HUDEP-2 (cell line): ENCODE data around the gene VWCE.

Experiments used
- DNase-seq, 76 experiments: peaks; one replicate each; lab custom pipeline; 2025; ENCODE audit not compliant: unreplicated experiment in 76 of 76; lab: John Stamatoyannopoulos, UW

VWCE gene, protein sequence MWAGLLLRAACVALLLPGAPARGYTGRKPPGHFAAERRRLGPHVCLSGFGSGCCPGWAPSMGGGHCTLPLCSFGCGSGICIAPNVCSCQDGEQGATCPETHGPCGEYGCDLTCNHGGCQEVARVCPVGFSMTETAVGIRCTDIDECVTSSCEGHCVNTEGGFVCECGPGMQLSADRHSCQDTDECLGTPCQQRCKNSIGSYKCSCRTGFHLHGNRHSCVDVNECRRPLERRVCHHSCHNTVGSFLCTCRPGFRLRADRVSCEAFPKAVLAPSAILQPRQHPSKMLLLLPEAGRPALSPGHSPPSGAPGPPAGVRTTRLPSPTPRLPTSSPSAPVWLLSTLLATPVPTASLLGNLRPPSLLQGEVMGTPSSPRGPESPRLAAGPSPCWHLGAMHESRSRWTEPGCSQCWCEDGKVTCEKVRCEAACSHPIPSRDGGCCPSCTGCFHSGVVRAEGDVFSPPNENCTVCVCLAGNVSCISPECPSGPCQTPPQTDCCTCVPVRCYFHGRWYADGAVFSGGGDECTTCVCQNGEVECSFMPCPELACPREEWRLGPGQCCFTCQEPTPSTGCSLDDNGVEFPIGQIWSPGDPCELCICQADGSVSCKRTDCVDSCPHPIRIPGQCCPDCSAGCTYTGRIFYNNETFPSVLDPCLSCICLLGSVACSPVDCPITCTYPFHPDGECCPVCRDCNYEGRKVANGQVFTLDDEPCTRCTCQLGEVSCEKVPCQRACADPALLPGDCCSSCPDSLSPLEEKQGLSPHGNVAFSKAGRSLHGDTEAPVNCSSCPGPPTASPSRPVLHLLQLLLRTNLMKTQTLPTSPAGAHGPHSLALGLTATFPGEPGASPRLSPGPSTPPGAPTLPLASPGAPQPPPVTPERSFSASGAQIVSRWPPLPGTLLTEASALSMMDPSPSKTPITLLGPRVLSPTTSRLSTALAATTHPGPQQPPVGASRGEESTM

DNA sequence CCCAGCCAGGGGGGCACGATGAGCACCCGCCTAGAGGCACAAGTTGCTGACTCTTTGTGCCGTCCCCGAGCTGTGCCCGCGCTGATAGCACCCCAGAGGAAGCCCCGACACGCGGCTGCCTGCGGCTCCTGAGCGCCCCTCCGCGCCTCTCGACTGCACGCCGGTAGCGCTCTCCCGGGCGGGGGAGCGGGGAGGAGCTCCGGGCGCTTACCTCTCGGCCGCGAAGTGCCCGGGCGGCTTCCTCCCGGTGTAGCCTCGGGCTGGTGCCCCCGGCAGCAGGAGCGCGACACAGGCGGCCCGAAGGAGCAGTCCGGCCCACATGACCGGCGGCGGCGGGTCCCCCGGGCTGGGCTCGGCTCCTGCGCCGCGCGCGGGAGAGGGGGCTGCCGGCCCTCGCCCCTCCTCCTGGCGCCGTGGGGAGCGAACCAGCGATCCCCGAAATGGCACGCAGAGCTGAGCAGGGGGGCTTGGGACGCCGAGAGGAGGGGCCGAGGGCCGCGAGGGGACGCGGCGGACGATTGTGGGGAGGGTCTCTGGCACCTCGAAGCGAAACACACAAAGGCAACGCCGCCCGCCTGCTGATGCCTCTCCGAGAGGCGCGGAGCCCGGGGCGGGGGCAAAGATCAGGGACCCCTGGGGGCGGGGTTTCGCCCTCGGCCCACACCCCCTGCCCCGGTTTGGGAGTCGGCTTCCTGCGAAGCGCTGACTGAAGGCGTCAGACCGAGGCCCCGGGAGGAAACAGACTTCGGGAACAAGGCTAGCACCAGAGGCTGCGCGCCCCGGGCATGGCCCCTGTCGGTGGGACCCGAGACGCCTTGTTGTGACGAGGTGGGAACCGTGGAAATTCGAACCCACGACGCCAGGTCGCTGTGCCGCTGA lies at the start of gene VWCE:
VWCE (minus strand) TSS at position 600 of the 879 bp plus-strand sequence; CDS start at position 321, 279 bp downstream.
- peak in 73 of 76 experiments; percentile 13 to 85 (median 73) for DNase-seq

DNA sequence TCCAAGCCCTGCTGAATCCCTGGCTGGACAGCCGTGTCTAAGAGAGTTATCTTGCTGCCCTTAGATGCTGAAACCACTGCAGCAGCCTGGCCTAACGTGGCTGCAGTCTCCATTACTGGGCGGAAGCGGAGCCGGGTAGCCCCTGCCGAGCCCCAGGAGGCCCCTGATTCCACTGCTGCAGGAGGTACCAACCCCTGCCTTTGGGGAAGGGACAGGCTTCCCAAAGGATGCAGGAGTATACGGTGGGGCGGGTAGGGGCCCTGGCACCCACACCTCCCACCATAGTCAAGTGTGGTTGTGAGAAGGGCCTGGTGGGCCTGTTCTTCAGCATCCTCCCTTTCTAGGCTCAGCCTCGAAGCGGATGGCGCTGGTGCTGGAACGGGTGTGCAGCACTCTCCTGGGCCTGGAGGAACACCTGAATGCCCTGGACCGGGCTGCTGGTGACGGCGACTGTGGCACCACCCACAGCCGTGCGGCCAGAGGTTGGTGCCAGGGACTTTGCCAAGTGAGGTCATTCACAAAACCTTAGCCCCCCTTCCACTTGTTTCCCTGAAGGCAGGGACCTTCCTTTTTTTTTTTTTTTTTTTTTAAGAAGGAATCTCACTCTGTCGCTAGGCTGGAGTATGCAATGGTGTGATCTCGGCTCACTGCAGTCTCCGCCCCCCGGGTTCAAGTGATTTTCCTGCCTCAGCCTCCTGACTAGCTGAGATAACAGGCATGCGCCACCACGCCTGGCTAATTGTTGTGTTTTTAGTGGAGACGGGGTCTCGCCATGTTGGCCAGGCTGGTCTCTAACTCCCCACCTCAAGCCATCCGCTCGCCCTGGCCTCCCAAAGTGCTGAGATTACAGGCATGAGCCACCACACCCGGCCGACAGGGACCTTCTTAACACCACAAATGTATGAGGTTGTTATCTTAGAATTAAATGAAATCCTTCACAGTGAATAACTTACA lies 49.0 kb upstream of the VWCE start:
- DNase-seq, result peak in 2 of 76 experiments; percentile 7 to 14

DNA sequence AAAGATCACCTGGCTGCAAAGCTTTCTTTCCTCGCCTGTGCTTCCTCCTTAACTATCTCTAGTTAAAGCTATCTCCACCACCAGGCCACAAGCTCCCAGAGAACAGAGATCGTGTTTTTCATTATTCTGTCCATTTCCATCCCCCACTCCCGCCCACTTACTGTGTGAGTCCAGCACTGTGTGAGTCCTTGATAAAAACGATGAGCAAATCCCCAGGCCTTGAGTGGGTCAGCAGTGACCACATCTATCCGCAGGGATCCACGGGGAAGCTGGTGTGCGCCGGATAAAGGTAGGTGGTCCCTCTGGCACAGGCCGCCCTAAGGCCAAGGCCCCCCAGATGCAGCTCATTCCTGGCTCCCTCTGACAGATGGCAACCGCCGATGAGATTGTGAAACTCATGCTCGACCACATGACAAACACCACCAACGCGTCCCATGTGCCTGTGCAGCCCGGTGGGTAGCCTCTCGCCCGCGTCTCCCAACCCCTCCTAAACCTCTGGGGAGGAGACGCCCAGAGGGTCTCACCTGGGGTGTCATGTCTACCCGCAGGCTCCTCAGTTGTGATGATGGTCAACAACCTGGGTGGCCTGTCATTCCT lies 47.2 kb upstream of the VWCE start:
- no peak for DNase-seq

DNA sequence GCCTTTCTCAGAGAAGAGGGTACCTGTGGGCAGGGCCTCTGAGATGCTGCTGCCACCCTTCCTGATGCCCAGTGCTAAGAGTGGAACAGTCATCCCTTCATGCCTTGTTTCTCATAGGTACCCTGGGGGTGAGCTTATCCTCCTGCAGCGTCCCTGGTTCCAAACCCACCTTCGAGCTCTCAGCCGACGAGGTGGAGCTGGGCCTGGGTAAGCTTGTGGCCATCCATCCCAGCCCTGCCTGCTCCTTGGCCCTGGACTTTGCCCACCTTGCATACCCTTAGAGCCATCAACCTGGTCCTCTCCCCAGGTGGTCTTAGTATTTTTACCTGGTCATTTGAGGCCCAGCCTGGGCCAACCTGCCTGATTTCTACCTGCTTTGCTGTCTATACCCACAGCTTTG lies 46.6 kb upstream of the VWCE start:
- no peak for DNase-seq

DNA sequence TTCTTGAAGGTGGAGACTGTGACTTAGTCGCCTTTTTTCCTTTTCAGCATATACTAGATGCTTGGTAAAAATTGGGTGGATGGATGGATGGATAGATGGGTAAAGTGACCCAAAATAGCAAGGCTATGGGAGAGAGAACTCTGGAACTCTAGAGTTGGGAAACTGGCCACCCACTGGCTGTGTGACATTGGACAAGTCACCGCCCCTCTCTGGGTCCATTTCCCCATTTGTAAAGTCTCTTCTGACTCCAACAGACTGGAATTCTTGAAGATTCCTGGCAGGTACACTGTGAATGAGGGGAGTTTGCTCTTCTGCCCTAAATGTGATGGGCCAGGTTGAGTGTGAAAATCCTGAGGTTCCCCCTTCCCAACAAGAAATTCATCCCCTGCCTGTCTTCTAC lies 45.9 kb upstream of the VWCE start:
- DNase-seq, result no peak

DNA sequence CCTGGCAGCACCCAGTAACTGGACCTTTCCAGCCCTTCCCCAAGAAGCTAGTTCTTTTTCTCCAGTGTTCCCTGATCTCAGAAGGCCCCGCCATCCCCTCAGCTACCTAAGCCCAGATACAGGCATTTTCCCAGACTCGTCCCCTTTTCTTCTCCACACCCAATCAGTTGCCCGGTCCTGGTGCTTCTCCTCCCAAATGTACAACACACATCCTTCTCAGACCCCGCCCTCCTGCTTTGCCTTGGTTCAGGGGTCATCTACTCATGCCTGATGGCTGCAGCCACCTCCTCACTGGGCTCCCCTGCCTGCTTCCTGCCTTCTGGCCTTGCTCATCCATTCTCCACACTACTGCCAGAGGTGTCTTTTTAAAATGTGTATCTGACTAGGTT lies 44.4 kb upstream of the VWCE start:
- no peak for DNase-seq

DNA sequence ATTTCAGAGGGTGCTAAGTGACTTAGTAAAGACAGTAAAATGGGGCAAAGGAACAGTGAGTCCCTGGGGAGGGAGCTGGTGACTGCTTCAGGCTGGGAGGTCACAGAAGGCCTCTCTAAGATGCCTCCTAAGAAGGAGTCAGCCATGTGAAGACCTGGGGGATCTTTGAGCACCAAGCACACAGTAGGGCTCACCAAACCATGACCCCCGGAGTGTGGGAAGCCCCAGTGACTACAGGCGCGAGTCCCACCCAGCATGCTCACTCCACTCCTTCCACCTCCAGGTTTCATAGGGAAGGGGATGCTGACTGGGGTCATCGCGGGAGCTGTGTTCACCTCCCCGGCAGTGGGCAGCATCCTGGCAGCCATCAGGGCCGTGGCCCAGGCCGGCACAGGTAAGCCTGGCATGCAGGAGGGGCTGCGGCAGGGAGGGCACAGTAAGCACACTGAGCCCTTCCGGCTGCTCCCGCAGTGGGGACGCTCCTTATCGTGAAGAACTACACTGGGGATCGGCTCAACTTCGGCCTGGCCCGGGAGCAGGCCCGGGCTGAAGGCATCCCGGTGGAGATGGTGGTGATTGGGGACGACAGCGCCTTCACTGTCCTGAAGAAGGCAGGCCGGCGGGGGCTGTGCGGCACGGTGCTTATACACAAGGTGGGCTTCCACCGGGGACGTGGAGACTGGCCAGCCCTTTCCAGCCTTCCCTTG lies 43.8 kb upstream of the VWCE start:
- no peak for DNase-seq

DNA sequence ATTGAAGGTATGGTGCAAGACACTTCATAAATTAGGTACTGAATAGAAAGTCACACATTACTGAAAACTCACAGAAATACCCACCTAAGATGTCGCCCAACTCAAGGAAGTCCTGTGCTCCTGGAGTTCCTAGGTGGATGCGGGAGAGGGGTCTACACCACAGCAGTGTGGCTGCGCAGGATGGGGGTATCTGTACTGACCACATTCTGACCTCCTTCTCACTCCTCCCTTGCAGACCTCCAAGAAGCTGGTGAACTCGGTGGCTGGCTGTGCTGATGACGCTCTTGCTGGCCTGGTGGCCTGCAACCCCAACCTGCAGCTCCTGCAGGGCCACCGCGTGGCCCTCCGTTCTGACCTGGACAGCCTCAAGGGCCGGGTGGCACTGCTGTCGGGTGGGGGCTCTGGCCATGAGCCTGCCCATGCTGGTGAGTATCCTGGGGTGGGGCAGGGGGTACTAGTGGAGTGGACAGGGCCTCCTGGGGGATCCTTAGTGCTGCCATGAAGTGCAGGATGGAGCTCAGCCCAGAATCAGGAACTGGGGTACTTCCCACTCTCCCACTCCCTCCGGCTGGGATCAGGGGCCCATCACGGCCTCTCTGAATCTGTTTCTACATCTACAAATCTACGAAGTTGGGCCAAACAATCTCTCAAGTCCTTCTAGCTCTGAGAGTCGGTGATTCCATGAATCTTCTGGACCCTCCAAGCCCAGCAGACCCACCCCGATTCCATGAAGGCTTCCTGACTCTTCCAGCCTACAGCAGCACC lies 42.8 kb upstream of the VWCE start:
- no peak for DNase-seq

DNA sequence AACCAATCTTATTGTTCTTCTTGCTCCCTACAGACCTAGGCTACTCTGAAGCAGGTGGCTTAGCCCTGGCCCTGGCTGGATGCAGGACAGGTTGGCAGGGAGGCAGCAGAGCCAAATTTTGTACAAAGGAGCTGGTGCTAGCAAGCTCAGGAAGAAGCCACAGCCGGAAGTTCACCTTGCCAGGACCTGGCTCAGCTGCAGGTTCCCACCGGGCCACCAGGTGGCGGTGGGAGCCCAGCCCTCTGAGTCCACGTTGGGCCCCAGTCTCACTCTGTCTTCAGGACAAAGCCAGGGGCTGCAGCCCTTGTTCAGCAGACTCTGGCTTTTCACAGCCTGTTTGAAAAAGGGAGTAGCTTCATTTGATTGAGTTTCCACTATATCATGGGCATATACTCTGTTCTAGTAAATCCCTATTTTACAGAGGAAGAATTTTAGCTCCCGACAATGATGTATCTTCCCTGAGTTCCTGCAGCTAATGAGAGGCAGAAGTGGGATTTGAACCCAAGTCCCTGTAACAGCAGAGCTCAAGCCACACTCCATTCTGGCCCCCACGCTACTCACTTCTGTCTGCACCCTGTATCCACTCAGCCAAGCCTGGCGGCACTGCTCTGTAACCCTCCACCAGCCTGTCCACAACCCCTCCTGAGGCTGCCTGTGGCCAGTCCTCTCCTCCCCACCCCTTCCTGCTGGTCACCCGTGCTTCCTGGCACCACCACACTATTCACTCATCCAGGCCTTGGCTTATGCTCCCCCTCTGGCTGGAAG lies 41.2 kb upstream of the VWCE start:
- peak in 71 of 76 experiments; percentile 16 to 89 (median 67) for DNase-seq

DNA sequence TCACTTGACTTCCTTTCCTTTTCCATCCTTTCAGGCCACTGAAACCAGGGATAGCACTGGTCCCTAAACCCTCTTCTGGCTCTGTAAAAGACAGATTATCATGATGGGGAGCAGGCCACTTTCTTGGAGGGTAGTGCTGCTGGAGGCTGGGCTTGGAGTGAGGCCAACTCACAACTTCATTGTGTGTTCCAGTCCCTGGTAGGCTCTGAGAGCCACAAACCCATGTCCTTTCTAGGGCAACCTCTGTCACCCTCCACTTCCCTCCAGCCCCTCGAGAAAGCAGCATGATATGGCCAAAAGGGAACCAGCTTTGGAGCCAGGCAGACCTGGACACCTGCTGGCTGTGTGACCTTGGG lies 40.2 kb upstream of the VWCE start:
- peak in 54 of 76 experiments; percentile 11 to 66 (median 47) for DNase-seq

DNA sequence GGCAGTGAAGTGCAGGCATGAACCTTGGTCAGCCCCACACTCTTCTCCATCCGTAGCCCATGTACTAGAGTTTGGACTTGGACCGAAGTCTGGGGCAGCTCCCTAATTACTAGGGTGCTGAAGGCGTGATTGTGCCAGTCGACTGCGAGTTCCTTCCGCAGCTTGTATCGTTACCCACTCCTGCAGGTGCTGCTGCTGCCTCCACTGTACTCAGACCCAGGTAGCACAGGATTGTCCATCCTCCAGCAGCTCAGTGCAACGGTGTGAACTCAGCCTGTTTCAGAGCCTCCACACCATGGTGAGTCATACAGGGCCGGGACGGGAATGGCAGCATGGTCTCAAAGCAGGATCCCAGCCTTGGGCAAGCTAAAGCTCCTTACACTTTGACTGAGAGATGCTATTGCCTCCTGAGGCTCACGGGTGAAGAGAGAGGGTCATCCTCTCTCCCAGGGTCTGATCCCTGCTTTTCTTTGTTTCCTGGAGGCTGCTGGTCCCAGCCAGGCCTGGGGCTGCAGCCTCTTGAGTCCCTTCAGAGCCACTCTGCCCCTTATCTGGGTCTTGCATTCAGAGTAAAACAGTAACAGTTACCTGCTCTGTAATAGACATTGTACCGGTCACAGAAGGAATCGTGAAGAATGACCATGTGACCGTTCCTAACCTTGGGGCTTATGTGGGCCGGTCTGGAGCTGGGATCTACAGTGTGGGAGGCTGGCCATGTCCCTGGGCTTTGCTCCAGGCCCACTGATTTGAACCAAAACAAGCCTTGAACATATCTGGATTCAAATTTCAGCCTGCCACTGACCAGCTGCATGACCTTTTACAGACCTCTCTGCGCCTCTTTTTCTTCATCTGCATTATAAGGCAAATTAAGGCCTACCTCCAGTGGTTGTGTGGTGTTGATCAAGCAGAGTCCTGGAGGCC lies 39.6 kb upstream of the VWCE start:
- DNase-seq, result peak in 25 of 76 experiments; percentile 11 to 57 (median 34)

DNA sequence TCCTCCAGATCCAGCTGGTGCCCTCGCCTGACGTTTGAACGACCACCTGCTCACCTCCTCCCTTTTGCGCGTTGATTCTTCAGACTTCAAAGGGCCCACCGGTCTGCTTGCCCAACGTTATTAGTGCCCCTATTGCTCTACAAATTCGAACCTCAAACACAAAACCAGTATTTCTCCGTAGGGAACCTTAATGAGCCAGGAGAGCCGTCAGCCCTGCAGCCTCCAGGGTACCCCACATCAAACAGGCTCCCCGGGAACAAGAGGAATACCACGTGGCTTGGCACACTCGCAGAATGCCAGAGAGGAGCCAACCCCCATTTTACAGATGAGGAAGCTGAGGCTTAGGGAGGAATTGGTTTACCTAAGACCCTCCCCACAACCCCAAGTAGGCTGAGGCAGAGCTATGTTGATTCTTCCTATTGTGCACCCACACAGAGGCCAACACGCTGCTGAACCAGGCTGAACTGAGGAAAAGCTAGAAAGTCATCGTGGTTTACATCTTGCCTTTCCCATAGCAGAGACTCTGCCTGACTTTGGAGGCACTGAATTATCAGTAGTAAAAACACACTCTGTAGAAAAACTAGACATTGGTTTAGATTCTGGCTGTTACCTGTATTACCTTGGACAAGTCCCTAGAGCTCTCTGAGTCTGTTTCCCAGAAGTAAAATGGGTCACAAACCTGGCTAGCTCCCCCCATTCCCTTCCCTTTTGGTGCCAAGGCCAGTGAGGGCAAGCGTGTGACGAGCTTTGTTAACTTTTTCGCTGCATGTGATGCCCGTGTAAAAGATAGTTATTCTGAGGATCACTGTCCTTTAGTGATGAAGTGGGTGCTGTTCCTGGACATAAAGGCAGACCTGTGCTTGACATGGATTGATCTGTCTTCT lies 38.7 kb upstream of the VWCE start:
- DNase-seq, result peak in 3 of 76 experiments; percentile 19 to 40 (median 32)

DNA sequence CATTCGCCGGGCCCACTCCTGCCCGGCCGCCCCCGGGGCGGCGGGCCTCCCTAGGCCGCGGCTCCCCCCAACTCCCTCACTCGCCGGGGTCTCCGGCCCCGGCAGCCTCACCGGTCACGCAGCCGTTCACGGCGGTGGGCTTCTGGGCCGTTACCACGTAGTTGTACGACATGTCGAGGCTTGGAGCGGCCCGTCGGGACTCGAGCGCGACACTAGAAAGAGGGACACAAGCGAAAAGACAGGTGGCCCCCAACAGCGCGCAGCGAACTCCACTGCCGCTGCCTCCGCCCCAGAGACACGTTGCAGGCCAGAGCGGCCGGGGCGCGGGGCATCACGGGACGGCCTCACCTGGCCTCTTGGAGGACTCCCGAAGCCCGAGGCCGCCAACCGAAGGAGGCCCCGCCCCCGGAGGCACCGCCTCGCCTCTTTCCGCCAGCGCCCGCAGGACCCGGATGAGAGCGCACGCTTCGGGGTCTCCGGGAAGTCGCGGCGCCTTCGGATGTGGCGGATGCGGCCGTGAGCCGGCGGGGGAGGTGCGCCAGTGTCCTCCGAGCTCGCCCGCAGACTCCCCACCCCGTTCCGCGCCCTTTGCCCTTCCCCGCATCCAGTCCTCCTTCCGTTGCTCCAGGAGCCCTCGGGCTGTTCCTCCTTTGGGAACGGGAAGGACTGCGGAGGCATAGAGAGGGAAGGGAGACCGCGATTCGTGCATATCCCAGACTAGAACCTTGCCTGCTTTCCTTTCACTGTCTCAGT lies 37.9 kb upstream of the VWCE start, which contains the start of the genes DDB1 and TKFC:
DDB1 (minus strand) TSS at position 309 of the 753 bp plus-strand sequence; CDS start at position 172, 137 bp downstream.
TKFC (plus strand) TSS at position 432 of the 753 bp plus-strand sequence. CDS start 1,501 bp downstream, outside the sequence.
- DNase-seq, result peak in 74 of 76 experiments; percentile 45 to 95 (median 85)

DNA sequence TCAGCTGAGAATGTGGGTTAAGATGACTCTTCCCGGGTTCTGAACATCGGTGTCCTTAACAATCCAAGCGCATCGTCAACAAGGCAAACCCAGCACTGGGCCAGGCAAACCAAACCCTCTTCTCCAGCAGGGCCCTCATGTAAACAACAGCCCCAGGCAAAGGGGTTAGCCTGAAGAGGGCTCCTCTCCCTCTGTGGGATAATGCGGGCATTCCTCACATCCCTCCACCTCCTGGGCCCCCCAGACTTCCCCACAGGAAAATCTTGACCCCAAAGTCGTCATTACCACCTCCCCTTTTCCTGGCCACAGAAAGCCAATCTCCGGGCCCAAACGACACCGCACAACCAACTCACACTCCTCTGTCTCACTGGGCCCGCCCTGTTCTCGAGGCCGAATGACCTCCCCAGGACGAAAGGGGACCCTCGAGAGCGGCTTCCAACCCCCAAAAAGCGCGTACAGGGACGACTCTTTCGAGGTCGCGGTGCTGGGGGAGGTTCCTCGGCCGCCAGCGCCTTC lies 37.2 kb upstream of the VWCE start:
- DNase-seq, result peak in 3 of 76 experiments; percentile 18 to 26 (median 26)
